Measurements from ENCODE around the gene PEX26.

- no peak for TF ChIP-seq EZH2 (IDR thresholded peaks at IDR 0.05; ENCODE audit: borderline replicate concordance, insufficient read depth, low read length, poor library complexity, severe bottlenecking)
- TF ChIP-seq CTCF (IDR thresholded peaks at IDR 0.05; ENCODE audit: poor library complexity, severe bottlenecking): no peak
- TF ChIP-seq MXI1 (conservative IDR thresholded peaks at IDR 0.05; ENCODE audit: poor library complexity, severe bottlenecking): no peak
These were observed 34.1 kb downstream of the PEX26 start for GRCh38 chr22:18111759-18112330.

All from neural cell (in vitro differentiated cells).